ENCODE measurements around the gene TKFC.

The TKFC gene

DNA sequence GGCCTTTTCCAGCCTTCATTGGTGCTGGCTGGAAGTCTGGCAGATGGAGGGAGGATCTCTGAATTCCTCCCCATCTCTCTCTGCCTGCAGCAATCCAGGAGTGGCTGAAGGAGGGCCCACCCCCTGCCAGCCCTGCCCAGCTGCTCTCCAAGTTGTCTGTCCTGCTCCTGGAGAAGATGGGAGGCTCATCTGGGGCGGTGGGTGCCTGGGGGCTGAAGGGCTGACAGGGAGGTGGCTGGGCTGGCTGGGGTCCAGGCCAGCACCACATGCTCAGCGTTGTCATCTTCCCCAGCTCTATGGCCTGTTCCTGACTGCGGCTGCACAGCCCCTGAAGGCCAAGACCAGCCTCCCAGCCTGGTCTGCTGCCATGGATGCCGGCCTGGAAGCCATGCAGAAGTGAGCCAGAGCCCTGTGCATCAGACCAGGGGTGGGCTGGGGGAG lies 12.2 kb downstream of the TKFC start:
- DNase-seq (ENCODE audit: low spot score): no peak

DNA sequence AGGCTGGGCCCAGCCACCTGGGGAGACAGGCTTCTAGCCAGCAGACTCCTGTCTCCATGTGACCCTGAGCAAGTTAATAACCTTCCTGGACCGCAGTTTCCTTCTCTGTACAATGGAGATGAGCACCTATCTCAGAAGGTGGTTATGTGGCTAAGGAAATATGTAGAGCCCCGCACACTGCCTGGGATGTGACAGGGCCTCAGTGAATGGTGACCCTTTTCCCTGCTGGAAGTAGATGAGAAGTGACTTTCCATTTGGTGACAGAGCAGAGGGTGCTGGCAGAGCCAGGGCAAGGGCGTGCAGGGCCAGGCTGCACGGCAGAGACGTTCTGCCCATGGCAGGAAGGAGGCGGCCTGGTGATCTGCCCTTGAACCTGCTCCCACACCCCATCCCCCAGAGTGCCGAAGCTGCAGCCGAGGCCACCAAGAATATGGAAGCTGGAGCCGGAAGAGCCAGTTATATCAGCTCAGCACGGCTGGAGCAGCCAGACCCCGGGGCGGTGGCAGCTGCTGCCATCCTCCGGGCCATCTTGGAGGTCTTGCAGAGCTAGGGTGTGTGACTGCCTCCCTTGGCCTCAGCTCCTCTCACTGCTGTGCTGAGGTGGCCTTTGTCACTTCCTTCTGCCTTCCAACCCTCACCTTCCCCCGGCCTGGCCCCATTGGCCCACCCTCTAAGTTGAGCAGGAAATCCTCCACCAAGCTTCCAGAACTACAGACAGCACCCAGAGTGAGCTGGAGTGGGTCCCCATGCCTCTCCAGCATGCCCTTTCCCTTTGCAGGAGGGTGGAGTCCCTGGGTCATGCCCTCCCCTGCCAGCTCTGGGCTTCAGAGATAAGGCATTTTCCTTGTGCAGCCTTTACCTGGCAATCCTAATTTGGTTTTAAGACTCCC lies 13.2 kb downstream of the TKFC start:
- no peak for DNase-seq (ENCODE audit: low spot score)

DNA sequence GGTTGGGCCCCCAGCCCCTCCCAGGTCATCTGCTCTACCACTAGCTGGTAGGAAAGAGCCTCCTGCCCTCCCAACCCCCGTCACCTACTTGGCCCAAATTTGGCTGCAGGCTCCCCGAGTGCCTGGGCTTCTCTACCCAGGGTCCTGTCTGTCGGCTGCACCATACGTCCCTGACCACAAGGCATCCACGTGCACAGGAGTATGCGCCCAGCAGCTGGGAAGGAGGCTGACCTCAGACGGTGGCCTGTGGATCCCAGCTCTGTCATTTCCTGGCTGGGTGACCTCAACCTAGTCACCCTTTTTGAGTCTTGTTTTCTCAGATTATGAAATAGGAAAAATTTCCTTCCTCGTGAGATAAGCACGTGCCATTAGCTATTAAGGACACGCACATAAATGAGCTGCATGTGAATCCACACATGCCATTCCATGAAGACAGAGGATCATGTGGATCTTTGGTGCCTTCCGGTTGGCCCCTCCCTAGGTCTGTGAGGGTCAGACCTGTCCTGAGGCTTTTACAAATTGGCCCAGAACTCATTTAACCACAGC lies 15.0 kb downstream of the TKFC start:
- no peak for DNase-seq (ENCODE audit: low spot score)

DNA sequence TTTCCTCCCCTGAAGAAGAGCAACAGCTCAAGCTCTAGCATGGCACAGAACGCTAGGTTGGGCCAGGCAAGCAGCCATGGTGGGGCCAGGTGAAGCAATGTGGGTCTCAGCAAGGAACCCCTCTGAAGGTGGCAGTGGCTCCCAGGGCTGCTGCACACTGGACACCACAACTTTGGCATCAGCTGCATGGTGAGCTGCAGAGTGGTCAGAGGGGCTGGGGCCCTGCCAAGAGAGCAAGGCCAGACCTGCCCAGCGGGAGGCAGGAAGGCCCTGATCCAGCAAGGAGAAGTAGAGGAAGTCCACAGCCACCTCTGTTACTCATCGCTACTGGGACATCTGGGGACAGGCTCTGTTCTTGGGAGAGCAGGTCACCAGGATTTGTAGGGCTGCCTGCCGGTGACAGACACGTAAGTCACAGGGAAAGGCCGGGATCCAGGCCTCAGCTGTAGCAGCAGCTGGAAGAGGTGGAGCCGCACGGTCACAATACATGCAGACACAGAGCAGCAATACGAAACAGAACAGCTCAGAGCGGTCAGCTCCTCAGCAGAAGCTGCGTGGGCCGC lies 16.2 kb downstream of the TKFC start:
- DNase-seq (ENCODE audit: low spot score): no peak

DNA sequence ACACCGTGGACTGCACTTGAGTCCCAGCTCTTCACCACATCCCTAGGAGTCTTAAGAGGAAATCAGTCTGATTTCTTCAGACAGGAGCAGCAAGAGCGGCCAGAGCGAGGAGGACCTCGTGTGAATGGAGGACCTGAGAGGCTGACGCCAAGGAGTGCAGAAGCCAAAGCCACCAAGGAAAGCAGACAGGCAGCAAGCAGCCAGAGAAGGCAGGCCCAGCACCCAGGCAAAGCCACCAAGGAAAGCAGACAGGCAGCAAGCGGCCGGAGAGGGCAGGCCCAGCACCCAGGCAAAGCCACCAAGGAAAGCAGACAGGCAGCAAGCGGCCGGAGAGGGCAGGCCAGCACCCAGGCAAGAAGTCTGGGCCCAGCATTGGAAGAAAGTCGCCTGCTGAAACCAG lies 16.9 kb downstream of the TKFC start:
- DNase-seq (ENCODE audit: low spot score): no peak

DNA sequence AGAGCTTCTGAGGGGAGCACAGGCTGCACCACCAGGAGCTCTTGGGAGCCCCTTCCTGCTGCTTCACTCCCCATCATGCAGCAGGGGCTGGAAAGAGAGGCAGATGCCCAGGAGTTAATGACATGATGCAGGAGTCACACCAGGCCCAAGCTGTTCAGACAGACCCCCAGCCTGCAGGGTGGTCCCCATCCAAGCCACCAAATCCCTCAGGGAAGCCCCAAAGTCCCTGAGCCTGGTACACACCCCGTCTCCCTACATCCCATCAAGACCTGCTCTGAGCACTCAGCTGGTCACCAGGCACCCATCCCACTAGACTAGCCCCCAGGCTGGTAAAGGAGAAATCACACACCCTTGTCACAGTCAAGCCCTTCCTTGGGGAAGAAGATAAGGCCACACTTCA lies 17.3 kb downstream of the TKFC start:
- DNase-seq (ENCODE audit: low spot score): no peak

DNA sequence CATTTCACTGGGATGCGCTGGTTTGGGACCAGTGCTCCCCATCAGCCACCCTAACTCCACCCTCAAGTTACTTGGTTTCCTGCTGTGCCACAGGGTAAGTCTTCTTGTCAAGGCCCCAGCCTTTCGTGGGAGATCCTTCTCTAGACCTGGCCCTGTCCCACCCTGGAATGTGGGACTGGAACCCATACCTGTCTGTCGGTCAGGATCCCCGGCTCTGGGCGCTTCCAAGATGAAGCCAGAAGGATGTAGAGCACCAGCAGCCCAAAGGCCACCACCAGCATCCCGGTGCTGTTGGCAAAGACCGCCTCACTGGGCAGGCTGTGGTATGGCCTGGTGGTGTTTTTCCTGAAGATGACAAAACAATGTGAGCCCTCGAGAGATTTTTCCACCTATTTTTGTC lies 17.8 kb downstream of the TKFC start:
- DNase-seq (ENCODE audit: low spot score): no peak

DNA sequence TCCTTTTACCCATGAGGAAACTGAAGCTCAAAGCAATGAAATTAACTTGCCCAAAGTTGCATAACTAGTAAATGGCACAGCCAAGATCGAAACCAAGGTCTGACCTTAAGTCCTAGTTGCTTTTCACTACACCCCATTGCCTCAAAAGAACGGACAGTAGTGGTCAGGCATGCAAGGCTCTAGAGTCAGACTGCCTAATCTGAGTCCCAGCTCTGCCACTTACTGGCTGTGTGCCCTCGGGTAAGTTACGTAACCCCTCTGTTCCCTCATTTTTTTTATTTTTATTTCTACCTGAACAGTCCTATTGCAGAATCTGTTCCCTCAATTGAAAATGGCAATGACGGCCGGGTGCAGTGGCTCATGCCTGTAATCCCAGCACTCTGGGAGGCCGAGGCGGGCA lies 19.0 kb downstream of the TKFC start:
- no peak for DNase-seq (ENCODE audit: low spot score)

DNA sequence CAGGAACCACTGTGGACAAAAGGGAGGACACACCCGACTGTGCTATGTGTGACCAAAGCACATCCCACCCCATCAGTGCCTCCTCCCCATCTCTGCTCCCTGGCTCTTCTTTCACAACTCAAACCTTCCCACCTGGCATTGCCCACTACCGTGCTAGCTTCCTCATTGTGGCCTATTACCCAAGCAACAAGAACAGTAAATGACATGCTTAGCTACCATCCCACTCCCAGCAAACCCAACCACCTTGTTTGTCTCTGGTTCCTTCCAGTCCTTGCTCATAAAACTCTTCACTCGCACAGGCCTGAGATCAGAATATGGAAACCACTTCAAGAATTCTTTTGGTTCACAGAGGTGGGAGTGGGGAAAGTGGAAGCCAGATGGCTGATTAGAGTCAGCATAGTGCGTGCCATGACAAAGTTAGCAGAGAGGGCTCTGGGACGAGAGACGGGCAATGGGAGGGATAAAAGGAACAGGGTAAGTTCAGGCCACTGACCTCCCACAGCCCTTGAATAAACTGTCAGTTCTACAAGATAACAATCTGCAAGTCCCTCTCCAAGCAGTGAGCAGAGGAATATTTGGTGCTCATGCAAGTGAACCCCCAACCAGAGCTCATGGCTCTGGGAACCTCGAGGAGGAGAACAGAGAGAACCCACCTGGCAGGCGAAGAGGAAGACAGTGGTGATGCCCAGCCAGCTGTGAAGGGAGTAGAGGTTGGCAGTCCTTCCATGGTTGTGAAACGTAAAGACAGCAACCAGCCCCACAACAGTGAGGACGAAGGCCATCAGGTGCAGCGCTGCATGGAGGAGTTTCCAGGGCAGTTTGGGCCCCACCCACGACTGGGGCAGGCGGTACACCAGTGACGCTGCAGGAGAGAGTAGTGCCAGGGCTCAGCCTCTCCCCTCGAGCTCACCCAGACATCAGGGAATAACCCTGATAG lies 20.4 kb downstream of the TKFC start:
- no peak for DNase-seq (ENCODE audit: low spot score)

DNA sequence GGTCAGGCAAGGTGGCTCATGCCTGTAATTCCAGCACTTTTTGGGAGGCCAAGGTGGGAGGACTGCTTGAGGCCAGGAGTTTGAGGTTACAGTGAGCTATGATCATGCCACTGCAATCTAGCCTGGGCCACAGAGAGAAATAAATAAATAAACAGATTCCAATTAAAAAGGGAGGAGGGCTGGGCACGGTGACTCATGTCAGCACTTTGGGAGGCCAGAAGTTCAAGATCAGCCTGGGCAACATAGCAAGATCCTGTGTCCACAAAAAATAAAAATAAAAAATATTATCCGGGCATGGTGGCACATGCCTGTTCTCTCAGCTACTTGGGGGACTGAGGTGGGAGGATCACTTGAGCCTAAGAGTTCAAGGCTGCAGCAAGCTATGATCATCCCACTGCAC lies 21.2 kb downstream of the TKFC start:
- DNase-seq (ENCODE audit: low spot score): no peak

DNA sequence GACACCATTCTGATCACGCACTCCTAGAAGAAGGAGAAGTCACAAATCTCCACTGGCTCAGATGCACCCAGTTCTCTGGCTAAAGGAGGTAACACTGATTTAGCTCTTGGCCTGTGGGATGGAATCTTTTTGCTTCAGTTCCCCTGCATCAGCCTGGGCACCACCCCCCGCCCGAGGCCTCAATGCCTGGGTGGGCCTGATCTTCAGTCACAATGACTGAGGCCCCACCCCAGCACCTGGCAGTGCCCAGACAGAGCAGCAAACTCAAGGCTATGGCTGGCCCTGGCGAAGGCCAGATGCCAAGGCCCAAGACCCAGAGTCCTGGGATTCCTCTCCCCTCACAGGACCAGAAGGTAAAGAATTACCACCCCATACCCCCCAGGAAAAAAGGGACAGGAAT lies 23.7 kb downstream of the TKFC start:
- no peak for DNase-seq (ENCODE audit: low spot score)

DNA sequence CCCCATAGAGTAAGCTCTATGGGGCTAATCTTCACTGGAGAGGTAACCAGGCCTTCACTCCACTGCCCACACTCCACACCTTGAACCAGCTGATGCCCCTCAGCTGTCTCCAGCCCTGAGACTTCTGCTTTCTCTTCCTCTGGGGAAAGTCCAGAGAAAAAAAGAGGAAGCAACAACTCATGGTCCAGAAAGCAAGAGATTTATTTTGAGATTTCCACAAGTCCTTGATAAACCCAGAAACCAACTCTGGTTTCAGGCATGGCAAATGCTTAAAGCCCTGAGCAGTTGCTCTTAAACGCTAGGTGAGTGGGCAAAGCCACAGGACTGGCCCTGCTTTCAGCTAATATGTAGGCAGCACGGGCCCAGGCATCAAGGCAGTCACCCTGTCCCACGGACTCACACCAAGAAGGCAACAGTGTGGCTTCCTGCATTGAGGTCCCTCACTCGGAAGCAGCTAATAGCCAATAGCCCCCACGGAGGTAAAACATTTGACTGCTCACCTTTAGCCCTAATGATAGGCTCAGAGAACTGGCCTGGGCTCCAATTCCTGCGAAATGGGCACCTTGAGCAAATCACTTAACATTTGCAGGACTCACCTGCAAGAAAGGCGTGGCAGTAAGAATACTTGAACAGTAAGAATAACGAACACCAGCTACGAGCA lies 24.3 kb downstream of the TKFC start:
- DNase-seq (ENCODE audit: low spot score): no peak

DNA sequence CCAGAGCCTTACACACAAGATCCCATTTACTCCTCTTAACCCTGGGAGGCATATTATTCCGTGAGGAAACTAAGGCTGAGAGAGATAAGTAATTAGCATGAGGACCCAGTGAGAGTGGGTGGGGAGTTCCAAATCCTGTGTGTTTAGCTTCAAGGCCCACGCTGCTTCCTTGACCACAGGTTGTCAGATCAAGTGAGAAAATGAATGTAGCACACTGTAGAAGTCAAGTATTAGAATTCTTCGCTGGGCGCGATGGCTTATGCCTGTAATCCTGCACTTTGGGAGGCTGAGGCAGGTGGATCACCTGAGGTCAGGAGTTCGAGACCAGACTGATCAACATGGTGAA lies 24.8 kb downstream of the TKFC start:
- no peak for DNase-seq (ENCODE audit: low spot score)

DNA sequence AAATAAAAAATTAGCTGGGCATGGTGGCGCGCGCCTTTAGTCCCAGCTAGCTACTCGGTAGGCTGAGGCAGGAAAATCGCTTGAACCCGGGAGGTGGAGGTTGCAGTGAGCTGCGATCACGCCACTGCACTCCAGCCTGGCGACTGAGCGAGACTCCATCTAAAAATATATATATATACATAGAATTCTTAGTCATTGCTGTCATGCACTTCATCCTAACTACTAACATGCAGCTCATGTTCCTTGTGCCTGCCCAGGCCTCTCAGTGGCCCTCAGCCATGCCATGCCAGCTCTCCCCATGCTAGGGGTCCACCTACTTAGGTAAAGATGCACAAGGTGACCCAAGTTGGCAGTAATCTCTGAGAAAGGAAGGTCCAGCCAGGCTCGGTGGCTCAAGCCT lies 25.5 kb downstream of the TKFC start:
- no peak for DNase-seq (ENCODE audit: low spot score)

DNA sequence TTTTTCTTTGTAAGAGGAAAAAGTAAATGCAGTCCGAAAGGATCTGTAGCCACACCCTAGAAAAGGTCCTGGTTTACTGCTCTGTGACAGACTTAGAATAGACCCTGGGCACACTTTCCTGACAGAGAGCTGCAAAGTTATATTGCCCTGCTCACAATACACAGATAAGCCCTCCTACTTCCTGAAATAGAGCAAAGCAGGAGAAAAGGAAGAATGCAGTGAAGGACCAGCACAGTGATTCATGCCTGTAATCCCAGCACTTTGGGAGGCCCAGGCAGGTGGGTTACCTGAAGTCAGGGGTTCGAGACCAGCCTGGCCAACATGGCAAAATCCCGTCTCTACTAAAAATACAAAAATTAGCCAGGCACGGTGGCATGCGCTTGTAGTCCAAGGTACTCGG lies 26.5 kb downstream of the TKFC start:
- DNase-seq (ENCODE audit: low spot score): no peak

DNA sequence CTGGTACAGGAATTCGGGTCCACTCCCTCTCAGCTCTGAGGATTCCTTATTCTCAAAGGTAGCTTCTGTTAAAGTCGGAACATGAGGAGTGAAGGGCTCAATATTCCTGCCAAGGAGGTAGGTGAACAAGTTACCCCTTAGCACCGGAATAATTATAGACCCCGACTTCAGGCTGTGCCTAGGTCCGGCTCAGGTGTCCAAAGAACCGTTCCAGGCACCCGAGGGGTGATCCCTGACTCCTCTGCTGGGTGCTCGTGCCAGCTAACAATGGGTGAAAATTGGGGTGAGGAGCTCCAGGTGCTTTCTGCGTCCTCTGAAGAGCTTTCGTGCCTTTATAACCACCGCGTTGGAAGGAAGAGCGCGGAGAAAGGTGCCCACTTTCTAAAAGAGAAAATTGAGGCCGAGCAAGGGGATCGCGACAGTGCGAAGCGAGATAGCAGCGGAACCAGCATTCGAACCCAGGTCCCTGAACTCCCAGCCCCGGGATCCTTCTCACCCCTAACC lies 28.3 kb downstream of the TKFC start:
- DNase-seq (ENCODE audit: low spot score): no peak

DNA sequence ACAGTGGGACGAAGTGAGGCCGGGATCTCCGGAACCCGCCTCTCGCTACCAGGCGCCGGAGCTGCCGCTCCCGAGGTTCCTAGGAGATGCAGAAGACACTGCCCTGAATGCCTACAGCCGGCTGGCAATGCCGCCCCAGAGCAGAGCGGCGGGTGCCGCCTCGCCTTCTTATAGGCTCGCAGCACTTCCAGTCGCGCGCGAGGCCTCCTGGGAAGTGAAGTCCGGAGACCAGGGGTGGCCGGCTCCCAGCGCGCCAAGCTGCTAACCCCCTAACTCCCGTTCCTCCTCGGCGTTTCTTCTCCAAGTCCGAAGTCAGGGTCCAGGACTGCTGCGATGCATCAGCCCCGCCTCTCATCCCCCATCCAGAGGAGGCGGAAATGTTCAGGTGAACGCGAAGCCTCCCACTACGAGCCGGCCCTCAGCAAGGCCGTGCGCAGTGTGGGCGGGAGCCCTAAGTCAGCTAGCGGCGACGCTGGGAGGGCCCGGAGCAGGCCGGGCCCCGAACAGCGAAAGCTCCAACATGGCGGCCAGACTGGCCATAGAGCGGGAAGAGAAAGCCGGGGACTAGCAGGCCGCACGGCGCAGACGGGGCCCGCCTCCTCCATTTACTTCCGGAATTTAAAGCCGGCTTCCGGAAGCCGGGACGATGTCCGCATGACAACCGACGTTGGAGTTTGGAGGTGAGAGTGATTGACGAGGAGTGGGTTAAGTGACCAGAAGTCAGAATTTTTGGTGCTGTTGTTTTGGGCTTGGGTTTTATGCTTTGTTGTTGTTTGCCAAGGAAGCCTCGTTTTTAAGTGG lies 28.9 kb downstream of the TKFC start, which contains the start of the genes CYB561A3 and TMEM138:
Gene CYB561A3 (minus strand): TSS at position 142 of the 801 bp plus-strand sequence. CDS start 5,169 bp downstream, outside the sequence.
Gene TMEM138 (plus strand): TSS at position 634 of the 801 bp plus-strand sequence. CDS start 2,017 bp downstream, outside the sequence.
- DNase-seq (ENCODE audit: low spot score): peak; percentile 97

DNA sequence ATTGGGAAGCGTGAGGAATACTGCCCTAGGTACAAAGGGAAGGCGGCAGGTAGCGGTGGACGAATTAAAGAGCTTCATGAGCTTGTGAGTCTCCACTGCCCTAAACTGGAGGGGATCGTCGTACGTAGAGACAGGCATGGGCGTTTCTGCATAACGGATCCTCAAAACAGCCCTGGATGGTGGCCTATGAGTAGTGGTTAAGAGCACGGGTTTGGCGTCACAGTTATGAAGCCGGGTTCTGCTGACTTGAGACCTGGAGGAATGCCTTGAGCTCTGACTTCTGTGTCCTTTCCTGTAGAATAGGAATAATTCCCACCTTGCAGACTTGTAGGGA lies 29.5 kb downstream of the TKFC start:
- DNase-seq (ENCODE audit: low spot score): peak; percentile 36

DNA sequence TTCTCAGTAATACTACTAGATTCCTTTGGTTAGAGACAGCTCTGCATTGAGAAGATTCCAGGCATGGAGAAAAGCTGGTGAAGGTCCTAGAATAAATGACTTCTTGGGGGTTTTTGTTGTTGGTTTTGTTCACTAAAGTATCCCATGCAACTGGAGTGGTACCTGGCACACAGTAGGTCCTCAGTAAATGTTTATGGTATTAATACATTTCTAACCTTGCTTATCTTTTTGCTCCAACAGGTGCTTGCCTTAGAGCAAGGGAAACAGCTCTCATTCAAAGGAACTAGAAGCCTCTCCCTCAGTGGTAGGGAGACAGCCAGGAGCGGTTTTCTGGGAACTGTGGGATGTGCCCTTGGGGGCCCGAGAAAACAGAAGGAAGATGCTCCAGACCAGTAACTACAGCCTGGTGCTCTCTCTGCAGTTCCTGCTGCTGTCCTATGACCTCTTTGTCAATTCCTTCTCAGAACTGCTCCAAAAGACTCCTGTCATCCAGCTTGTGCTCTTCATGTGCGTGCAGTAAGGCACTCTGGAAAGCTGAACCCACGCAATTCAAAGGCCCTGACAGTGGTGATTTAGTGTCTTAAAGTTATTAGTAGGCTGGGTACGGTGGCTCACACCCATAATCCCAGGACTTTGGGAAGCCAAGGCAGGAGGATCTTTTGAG lies 31.1 kb downstream of the TKFC start:
- no peak for DNase-seq (ENCODE audit: low spot score)

DNA sequence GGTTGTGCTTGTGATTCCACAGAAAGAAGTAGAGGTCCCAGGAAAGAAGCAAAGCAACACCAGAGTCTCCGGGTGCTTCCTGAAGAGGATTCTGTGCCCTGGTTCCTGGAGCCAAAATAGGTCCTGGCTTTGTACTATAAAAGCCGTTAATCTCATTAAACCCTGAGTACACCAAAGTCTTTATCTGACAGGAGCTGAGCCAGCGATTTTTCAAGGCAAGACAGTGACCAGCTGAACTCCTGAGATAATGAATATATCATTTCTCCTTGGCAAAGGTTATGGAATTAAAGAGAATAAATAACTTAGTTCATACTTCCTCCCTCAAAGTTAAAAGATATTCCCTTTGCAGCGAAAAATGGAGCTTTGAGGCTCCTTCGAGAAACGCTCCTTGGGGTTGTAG lies 34.4 kb downstream of the TKFC start:
- DNase-seq (ENCODE audit: low spot score): no peak

Data from iPS-NIHi11 (cell line).